WTC11 (cell line): ENCODE measurements around the gene POU2F1. TPM values are rescaled to one million over a fixed set of nuclear protein-coding genes. Genes with fewer than 3 reads are reported as not detected.

Source experiments
- ATAC-seq: fragments of 200-7000 bp; cut with Tn5 transposase; 2 replicates; pipeline ENCODE4 v1.10.0; 2021; ENCODE audit warnings: mild to moderate bottlenecking, moderate library complexity
- Bru-seq: library from RNA; stranded (reverse); fragments of 400-500 nt; gene quantifications from one replicate; lab custom pipeline; 2021; lab: Mats Ljungman, UMichigan
- CTCF ChIA-PET: fragments of 300-600 bp; sonication (Branson Sonifier 250); formaldehyde crosslinking; loops from one replicate; lab custom pipeline; 2021; ENCODE audit warnings: antibody characterized with exemption; lab: Charles Lee
- POLR2A ChIA-PET: fragments of 350-600 bp; sonication (Branson Sonifier 250); formaldehyde crosslinking; loops from one replicate; lab custom pipeline; 2021; ENCODE audit warnings: antibody characterized with exemption; lab: Charles Lee
- DNase-seq: peaks from one replicate; pipeline ENCODE4 v3.0.0; 2021; ENCODE audit warnings: low spot score
- H3K27ac Mint-ChIP-seq: 2 replicates; pipeline ENCODE4 v1.8.0; 2021; ENCODE audit warnings: mixed read lengths
- H3K27me3 Mint-ChIP-seq: 2 replicates; pipeline ENCODE4 v1.8.0; 2021; ENCODE audit warnings: low read depth, mild to moderate bottlenecking, moderate library complexity, mixed read lengths
- H3K36me3 Mint-ChIP-seq: 2 replicates; pipeline ENCODE4 v1.8.0; 2021; ENCODE audit warnings: mixed read lengths
- H3K4me1 Mint-ChIP-seq: 2 replicates; pipeline ENCODE4 v1.8.0; 2022; ENCODE audit warnings: mixed read lengths
- H3K4me3 Mint-ChIP-seq: 2 replicates; pipeline ENCODE4 v1.8.0; 2021; ENCODE audit warnings: mild to moderate bottlenecking, moderate library complexity, mixed read lengths
- H3K9me3 Mint-ChIP-seq: 2 replicates; pipeline ENCODE4 v1.8.0; 2021; ENCODE audit warnings: mixed read lengths
- AR ChIP-seq: fragments of 250-450 bp; sonication (Bioruptor Pico); IDR thresholded peaks from 2 replicates; pipeline ENCODE4 v1.9.0; 2021; ENCODE audit warnings: mild to moderate bottlenecking
- ATF3 ChIP-seq: sonication (generic); formaldehyde crosslinking; conservative IDR thresholded peaks from 2 replicates; pipeline ENCODE4 v1.8.1; 2022; ENCODE audit warnings: mild to moderate bottlenecking, missing genetic modification reagents
- E2F5 ChIP-seq: sonication (generic); formaldehyde crosslinking; IDR thresholded peaks from 2 replicates; pipeline ENCODE4 v1.8.1; 2022; ENCODE audit warnings: mild to moderate bottlenecking, moderate library complexity, missing genetic modification reagents
- GRHL2 ChIP-seq: fragments of 250-450 bp; sonication (Bioruptor Pico); IDR thresholded peaks from 2 replicates; pipeline ENCODE4 v1.8.0; 2022; ENCODE audit warnings: mild to moderate bottlenecking, moderate library complexity; ENCODE audit not compliant: insufficient replicate concordance, severe bottlenecking
- HMGXB4 ChIP-seq: sonication (generic); formaldehyde crosslinking; IDR thresholded peaks from 2 replicates; pipeline ENCODE4 v1.8.1; 2023; ENCODE audit warnings: mild to moderate bottlenecking, moderate library complexity, missing genetic modification reagents
- JAZF1 ChIP-seq: fragments of 250-450 bp; sonication (Bioruptor Pico); IDR thresholded peaks from 2 replicates; pipeline ENCODE4 v1.9.0; 2021; ENCODE audit warnings: moderate library complexity, mild to moderate bottlenecking, inconsistent platforms
- JUN ChIP-seq: sonication (generic); formaldehyde crosslinking; IDR thresholded peaks from 2 replicates; pipeline ENCODE4 v1.8.0; 2023; ENCODE audit warnings: mild to moderate bottlenecking, missing genetic modification reagents
- NFE2L1 ChIP-seq: sonication (generic); formaldehyde crosslinking; IDR thresholded peaks from 2 replicates; pipeline ENCODE4 v1.8.1; 2023; ENCODE audit warnings: missing genetic modification reagents
- NFYB ChIP-seq: sonication (generic); formaldehyde crosslinking; conservative IDR thresholded peaks from 2 replicates; pipeline ENCODE4 v1.8.0; 2022; ENCODE audit warnings: low read depth, missing genetic modification reagents
- NR3C1 ChIP-seq: sonication (generic); formaldehyde crosslinking; conservative IDR thresholded peaks from 2 replicates; pipeline ENCODE4 v1.8.1; 2023; ENCODE audit warnings: low read depth, mild to moderate bottlenecking, missing genetic modification reagents
- RELA ChIP-seq: sonication (generic); formaldehyde crosslinking; IDR thresholded peaks from 2 replicates; pipeline ENCODE4 v1.8.1; 2022; ENCODE audit warnings: missing genetic modification reagents, mild to moderate bottlenecking, borderline replicate concordance
- SOX15 ChIP-seq: fragments of 250-450 bp; sonication (Bioruptor Pico); IDR thresholded peaks from 2 replicates; pipeline ENCODE4 v1.9.0; 2021; ENCODE audit warnings: mild to moderate bottlenecking
- SP1 ChIP-seq: sonication (generic); formaldehyde crosslinking; conservative IDR thresholded peaks from 2 replicates; pipeline ENCODE4 v1.8.1; 2022; ENCODE audit warnings: missing genetic modification reagents
- ZNF317 ChIP-seq: sonication (generic); formaldehyde crosslinking; IDR thresholded peaks from 2 replicates; pipeline ENCODE4 v1.8.1; 2023; ENCODE audit warnings: low read depth, mild to moderate bottlenecking, moderate library complexity, missing genetic modification reagents, borderline replicate concordance
- ZNF396 ChIP-seq: fragments of 250-450 bp; sonication (Bioruptor Pico); IDR thresholded peaks from 2 replicates; pipeline ENCODE4 v1.8.0; 2021; ENCODE audit warnings: mild to moderate bottlenecking, moderate library complexity, borderline replicate concordance
- long read RNA-seq, 3 experiments: library from RNA in 1 of 3; library from capped mRNA in 1 of 3; library from polyadenylated mRNA in 1 of 3; unstranded in 2 of 3; stranded (forward) in 1 of 3; transcript quantifications; one replicate each; pipeline ENCODE4 v2.0.0, GENCODE V29; 2021
- total RNA-seq: library from RNA; stranded (reverse); gene quantifications from 3 replicates; pipeline ENCODE4 v1.2.3, GENCODE V29; 2021
- TF ChIP-seq, protein P1 (sequence below): fragments of 250-450 bp; sonication (Bioruptor Pico); conservative IDR thresholded peaks from 2 replicates; pipeline ENCODE4 v1.9.0; 2021; ENCODE audit warnings: mild to moderate bottlenecking
- TF ChIP-seq, protein P2 (sequence below): fragments of 250-450 bp; sonication (Bioruptor Pico); IDR thresholded peaks from 2 replicates; pipeline ENCODE4 v1.9.0; 2021; ENCODE audit warnings: mild to moderate bottlenecking, borderline replicate concordance
- TF ChIP-seq, protein P3 (sequence below): sonication (generic); formaldehyde crosslinking; IDR thresholded peaks from 2 replicates; pipeline ENCODE4 v1.8.0; 2022; ENCODE audit warnings: mild to moderate bottlenecking, missing genetic modification reagents
- TF ChIP-seq, protein P4 (sequence below): fragments of 200-600 bp; IDR thresholded peaks from 2 replicates; pipeline ENCODE4 v1.8.0; 2022; ENCODE audit warnings: antibody characterized with exemption

Gene POU2F1
- total RNA-seq (51.0 to 55.0 TPM (median 51.3 TPM) in 3 replicates), Bru-seq, nascent RNA (percentile 92 among the genes with signal in this experiment)
- long read RNA-seq, experiment 1, full-length matches to known transcripts = 17 of 91 reads
- long read RNA-seq, experiment 1, partial matches to known transcripts = 8 of 91 reads
- long read RNA-seq, experiment 1, other reads (novel, unspliced or antisense) = 66 of 91 reads
- long read RNA-seq, experiment 2, partial matches to known transcripts = 2 of 57 reads
- long read RNA-seq, experiment 2, other reads (novel, unspliced or antisense) = 55 of 57 reads
- long read RNA-seq, experiment 3, full-length matches to known transcripts = 7 of 12 reads
- long read RNA-seq, experiment 3, partial matches to known transcripts = 0 of 12 reads
- long read RNA-seq, experiment 3, other reads (novel, unspliced or antisense) = 5 of 12 reads

DNA sequence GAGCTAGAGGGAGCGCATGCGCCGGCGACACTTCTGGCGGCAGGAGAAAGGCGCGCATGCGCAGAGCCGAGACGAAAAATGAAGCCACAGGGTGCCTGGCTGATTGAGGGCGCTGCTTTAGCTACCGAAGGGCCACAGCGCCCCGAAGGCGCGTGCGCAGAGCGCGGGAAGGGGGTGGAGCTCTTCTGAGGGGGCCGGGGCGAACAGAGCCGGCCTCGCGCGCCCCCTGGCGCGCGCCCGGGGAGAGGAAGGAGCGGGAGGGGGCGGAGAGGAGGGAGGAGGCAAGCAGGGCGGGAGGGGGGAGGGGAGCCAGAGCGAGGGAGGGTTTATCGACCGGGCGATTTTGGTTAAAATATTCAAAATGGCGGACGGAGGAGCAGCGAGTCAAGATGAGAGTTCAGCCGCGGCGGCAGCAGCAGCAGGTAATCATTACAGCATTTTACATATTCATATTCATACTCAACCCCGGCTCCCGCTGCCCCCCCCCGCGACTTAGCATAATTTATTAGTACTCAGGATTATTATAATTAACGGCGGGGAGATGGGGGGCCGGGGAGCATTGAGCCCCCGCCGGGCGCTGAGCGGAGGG is at the start of gene POU2F1:
POU2F1 (plus strand) TSS at position 350 of the 589 bp plus-strand sequence; CDS start at position 362, 12 bp downstream.
- peak within 1 kb of the TSS; percentile 93 for H3K4me3 Mint-ChIP-seq
- ChIA-PET POLR2A (interaction anchor here (0.6 to 2.6 kb wide), 27 partner anchors 8 to 344 kb away, joined by 3 to 22 read pairs (median 5); partner anchors contain the start of genes CREG1, STYXL2 and TADA1), CTCF (interaction anchor here (0.5 to 4.1 kb wide), 65 partner anchors 8 to 1809 kb away, joined by 3 to 69 read pairs (median 5); partner anchors contain the start of genes CREG1, MPZL1, STYXL2 and TADA1)
- peaks cover 50% of the 10 kb centered on the region for H3K4me1 Mint-ChIP-seq
- DNase-seq = peak; percentile 98
- H3K9me3 Mint-ChIP-seq = peaks cover 7% of the 10 kb centered on the region
- peaks cover 6% of the 10 kb centered on the region; the same call in 1 of the 2 replicates for H3K27me3 Mint-ChIP-seq
- H3K36me3 Mint-ChIP-seq = peaks cover 7% of the 10 kb centered on the region
- peak within 1 kb of the TSS; percentile 100 for H3K27ac Mint-ChIP-seq
- ATAC-seq = peak; percentile 73
- TF ChIP-seq JUN (CRISPR knock-in tag) (no peak), JAZF1 (CRISPR knock-in tag) (no peak), AR (CRISPR knock-in tag) (0 out of 2 replicates have a peak, but pooled peaks have one; percentile 13), E2F5 (CRISPR knock-in tag) (peak; percentile 18), SP1 (CRISPR knock-in tag) (0 out of 2 replicates have a peak, but pooled peaks have one; percentile 17), GRHL2 (CRISPR knock-in tag) (no peak), SOX15 (no peak), RELA (CRISPR knock-in tag) (no peak), NFYB (no peak), NR3C1 (CRISPR knock-in tag) (no peak), ZNF396 (no peak), ATF3 (CRISPR knock-in tag) (no peak), HMGXB4 (CRISPR knock-in tag) (no peak), ZNF317 (CRISPR knock-in tag) (no peak), NFE2L1 (CRISPR knock-in tag) (no peak)
- TF ChIP-seq, protein P1, sequence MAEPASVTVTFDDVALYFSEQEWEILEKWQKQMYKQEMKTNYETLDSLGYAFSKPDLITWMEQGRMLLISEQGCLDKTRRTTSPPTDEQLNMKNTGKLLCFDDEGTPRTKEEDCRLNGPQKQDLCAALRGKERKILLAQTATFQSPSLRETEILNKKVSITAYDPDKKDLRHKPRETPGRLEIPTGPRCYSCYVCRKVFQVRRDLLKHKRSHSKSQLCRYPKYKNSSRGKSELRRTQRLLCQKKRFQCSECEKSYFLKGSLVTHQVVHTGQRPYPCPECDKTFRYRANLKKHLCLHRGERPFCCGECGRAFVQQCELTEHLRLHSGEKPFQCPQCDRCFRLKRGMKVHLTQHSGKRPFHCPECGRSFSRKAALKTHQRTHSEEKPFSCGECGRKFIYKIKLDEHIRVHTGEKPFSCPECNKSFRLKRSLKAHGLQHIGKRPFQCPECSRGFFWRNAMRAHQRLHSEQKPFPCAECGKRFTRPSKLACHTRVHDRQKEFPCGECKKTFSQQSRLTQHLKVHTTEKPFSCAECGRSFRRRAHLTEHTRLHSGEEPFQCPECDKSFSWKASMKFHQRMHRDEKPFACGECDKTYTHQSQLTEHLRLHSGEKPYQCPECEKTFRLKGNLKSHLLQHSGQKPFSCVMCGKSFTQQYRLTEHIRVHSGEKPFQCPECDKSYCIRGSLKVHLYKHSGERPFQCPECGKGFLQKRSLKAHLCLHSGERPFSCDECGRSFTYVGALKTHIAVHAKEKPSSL (CRISPR knock-in tag) = no peak
- TF ChIP-seq, protein P2, sequence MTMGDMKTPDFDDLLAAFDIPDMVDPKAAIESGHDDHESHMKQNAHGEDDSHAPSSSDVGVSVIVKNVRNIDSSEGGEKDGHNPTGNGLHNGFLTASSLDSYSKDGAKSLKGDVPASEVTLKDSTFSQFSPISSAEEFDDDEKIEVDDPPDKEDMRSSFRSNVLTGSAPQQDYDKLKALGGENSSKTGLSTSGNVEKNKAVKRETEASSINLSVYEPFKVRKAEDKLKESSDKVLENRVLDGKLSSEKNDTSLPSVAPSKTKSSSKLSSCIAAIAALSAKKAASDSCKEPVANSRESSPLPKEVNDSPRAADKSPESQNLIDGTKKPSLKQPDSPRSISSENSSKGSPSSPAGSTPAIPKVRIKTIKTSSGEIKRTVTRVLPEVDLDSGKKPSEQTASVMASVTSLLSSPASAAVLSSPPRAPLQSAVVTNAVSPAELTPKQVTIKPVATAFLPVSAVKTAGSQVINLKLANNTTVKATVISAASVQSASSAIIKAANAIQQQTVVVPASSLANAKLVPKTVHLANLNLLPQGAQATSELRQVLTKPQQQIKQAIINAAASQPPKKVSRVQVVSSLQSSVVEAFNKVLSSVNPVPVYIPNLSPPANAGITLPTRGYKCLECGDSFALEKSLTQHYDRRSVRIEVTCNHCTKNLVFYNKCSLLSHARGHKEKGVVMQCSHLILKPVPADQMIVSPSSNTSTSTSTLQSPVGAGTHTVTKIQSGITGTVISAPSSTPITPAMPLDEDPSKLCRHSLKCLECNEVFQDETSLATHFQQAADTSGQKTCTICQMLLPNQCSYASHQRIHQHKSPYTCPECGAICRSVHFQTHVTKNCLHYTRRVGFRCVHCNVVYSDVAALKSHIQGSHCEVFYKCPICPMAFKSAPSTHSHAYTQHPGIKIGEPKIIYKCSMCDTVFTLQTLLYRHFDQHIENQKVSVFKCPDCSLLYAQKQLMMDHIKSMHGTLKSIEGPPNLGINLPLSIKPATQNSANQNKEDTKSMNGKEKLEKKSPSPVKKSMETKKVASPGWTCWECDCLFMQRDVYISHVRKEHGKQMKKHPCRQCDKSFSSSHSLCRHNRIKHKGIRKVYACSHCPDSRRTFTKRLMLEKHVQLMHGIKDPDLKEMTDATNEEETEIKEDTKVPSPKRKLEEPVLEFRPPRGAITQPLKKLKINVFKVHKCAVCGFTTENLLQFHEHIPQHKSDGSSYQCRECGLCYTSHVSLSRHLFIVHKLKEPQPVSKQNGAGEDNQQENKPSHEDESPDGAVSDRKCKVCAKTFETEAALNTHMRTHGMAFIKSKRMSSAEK (CRISPR knock-in tag) = no peak
- TF ChIP-seq, protein P3, sequence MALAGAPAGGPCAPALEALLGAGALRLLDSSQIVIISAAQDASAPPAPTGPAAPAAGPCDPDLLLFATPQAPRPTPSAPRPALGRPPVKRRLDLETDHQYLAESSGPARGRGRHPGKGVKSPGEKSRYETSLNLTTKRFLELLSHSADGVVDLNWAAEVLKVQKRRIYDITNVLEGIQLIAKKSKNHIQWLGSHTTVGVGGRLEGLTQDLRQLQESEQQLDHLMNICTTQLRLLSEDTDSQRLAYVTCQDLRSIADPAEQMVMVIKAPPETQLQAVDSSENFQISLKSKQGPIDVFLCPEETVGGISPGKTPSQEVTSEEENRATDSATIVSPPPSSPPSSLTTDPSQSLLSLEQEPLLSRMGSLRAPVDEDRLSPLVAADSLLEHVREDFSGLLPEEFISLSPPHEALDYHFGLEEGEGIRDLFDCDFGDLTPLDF = no peak
- TF ChIP-seq, protein P4, sequence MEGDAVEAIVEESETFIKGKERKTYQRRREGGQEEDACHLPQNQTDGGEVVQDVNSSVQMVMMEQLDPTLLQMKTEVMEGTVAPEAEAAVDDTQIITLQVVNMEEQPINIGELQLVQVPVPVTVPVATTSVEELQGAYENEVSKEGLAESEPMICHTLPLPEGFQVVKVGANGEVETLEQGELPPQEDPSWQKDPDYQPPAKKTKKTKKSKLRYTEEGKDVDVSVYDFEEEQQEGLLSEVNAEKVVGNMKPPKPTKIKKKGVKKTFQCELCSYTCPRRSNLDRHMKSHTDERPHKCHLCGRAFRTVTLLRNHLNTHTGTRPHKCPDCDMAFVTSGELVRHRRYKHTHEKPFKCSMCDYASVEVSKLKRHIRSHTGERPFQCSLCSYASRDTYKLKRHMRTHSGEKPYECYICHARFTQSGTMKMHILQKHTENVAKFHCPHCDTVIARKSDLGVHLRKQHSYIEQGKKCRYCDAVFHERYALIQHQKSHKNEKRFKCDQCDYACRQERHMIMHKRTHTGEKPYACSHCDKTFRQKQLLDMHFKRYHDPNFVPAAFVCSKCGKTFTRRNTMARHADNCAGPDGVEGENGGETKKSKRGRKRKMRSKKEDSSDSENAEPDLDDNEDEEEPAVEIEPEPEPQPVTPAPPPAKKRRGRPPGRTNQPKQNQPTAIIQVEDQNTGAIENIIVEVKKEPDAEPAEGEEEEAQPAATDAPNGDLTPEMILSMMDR = peak; percentile 31; the same call in 1 of the 2 replicates
